ENCODE measurements around the gene CCKAR. TPM values are rescaled to one million over a fixed set of nuclear protein-coding genes. Genes with fewer than 3 reads are reported as not detected.

CCKAR gene
- total RNA-seq = 6.0 and 45.9 TPM in 2 replicates

GRCh38 chr4:26490111-26490959 is at the start of gene CCKAR:
Gene CCKAR, minus strand, starts transcription at chr4:26490484. Its CDS starts 217 bp downstream, at chr4:26490267.

Other genes starting within 250 kb of the CCKAR start
- 95.8 and 119 TPM in 2 replicates for gene RBPJ, start 169.5 kb downstream of the CCKAR start, total RNA-seq
- gene TBC1D19, start 93.6 kb upstream of the CCKAR start, total RNA-seq = 29.7 and 60.7 TPM in 2 replicates

All from bronchial smooth muscle cell (primary cell).